Measurements from ENCODE around the gene TSEN15. TPM values are rescaled to one million over a fixed set of nuclear protein-coding genes. Genes with fewer than 3 reads are reported as not detected.
"Not testable (repeated sequence)": the region's sequence is repeated elsewhere in the genome, so short reads cannot be mapped to it uniquely, and the experiment has no call there.

The TSEN15 gene
- total RNA-seq, 4 donors from 2014 or later: 14.8 to 24.7 (median 21.3) TPM

DNA sequence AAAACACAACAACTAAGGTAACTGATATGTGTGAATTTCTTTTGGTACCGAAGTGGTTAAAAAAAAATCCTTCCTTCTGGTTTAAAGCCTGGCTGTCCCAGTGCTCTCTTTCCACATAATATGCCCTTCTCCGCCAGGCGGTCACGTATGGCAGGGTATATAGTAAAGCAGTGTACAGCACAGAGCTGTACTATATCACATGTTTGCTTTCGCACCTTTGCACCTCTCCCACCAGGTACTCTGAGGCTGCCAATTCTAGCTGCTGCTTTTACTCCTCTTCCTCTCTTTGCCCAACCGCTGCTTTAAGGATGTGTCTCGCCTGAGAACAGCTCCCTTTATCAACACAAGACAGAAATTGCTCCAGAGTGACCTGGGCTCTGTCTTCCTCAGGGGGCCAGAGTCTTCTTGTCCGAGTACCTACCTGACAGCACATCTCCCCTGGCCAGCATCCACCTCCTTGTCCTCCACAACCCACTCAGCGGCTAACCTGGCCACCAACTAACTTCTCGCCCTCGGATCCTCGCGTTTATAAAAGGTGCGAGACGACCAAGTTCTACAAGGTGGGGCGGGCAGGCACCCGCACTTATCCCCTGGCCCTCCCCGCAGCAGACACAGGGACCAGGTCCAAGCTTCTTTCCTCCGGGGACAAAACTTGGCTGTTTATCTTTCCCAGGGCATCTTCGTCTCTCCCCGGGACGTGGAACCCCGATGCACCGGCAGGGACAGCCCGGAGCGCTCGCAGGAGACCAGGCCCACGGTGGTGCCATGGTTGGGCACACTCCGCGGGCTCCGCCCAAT, 15.6 kb upstream of the TSEN15 start:
- WGBS: 29% methylated on average over 31 of the region's 31 CpGs
- H3K9me3 ChIP-seq: no peaks in the 10 kb centered on the region
- H3K4me3 ChIP-seq: peak overlapping the region; percentile 82
- no peaks in the 10 kb centered on the region for H3K36me3 ChIP-seq
- H3K27me3 ChIP-seq: peaks cover 38% of the 10 kb centered on the region
- TF ChIP-seq POLR2A (IDR thresholded peaks at IDR 0.05) (no peak), EP300 (IDR thresholded peaks at IDR 0.05) (no peak), POLR2AphosphoS5 (IDR thresholded peaks at IDR 0.05) (no peak)
- TF ChIP-seq, protein P1, sequence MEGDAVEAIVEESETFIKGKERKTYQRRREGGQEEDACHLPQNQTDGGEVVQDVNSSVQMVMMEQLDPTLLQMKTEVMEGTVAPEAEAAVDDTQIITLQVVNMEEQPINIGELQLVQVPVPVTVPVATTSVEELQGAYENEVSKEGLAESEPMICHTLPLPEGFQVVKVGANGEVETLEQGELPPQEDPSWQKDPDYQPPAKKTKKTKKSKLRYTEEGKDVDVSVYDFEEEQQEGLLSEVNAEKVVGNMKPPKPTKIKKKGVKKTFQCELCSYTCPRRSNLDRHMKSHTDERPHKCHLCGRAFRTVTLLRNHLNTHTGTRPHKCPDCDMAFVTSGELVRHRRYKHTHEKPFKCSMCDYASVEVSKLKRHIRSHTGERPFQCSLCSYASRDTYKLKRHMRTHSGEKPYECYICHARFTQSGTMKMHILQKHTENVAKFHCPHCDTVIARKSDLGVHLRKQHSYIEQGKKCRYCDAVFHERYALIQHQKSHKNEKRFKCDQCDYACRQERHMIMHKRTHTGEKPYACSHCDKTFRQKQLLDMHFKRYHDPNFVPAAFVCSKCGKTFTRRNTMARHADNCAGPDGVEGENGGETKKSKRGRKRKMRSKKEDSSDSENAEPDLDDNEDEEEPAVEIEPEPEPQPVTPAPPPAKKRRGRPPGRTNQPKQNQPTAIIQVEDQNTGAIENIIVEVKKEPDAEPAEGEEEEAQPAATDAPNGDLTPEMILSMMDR (IDR thresholded peaks at IDR 0.05): no peak
- H3K27ac ChIP-seq: no peak overlapping the region
- peaks cover 22% of the 10 kb centered on the region for H3K4me1 ChIP-seq
- no peak for DNase-seq (ENCODE audit: low spot score in 2 of 2)

DNA sequence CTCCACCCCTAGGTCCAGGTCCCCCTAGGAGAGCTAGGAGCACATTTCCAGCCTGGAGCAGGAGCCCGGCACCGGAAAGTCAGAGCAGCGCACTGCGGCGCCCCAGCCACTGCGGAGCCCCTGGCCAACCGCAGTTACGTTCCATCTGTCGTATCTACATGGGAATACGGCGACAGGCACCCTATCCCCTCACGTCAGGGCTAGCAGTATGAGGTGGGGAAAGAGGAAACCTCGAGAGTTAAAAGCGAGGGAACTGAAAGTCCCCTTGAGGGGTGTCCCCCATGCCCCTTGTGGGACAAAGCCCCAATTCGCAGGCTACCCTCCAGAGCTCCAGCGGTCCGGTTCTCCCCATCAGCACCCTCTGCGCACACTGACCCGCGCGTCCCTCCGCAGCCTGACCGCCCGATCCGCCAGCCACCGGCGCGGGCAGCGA, 15.0 kb upstream of the TSEN15 start:
- H3K36me3 ChIP-seq: no peaks in the 10 kb centered on the region
- peaks cover 22% of the 10 kb centered on the region for H3K4me1 ChIP-seq
- H3K9me3 ChIP-seq: no peaks in the 10 kb centered on the region
- H3K27me3 ChIP-seq: peaks cover 38% of the 10 kb centered on the region
- DNase-seq (ENCODE audit: low spot score in 2 of 2): peak in 1 of 2 donors; percentile 60
- H3K27ac ChIP-seq: no peak overlapping the region
- peak overlapping the region; percentile 82 for H3K4me3 ChIP-seq
- no peak for TF ChIP-seq POLR2A (IDR thresholded peaks at IDR 0.05)
- no peak for TF ChIP-seq POLR2AphosphoS5 (IDR thresholded peaks at IDR 0.05)
- no peak for TF ChIP-seq EP300 (IDR thresholded peaks at IDR 0.05)
- TF ChIP-seq, protein P1 (IDR thresholded peaks at IDR 0.05): no peak
- 2% methylated on average over 13 of the region's 29 CpGs for WGBS

DNA sequence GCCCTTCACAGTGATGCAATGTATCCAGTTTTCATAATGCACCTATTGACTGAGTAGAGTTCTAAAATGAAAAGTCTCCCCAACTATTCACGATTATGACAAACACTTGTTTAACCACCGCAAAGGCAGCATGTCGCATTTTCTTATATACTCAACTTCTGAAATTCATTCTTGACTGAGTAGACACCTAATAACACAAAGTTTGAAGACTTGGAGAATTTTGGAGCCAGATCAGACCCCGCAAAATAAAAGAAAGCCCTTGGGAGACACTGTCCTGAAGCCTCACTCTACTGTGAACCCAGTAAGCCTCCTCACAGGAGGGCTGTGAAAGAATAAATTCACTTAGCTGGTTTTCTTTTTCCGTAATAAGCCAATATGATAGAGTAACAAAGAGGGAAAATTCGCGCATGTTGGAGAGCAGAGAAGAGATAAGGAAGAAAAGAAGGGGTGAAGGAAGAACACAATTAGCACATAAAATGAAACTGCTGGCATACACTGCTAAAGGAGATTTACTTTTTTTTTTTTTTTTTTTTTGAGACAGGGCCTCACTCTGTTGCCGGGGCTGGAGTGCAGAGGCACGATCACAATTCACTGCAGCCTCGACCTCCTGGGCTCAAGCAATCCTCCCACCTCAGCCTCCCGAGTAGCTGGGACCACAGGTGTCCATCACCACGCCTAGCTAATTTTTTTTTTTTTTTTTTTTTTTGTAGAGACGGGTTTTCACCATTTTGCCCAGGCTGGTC, 13.5 kb upstream of the TSEN15 start:
- Histone ChIP-seq H3K27me3 (peaks cover 38% of the 10 kb centered on the region), H3K36me3 (no peaks in the 10 kb centered on the region), H3K4me1 (peaks cover 22% of the 10 kb centered on the region), H3K4me3 (peak overlapping the region; percentile 82), H3K27ac (no peak overlapping the region), H3K9me3 (no peaks in the 10 kb centered on the region)
- TF ChIP-seq EP300 (IDR thresholded peaks at IDR 0.05): no peak
- TF ChIP-seq POLR2A (IDR thresholded peaks at IDR 0.05): no peak
- TF ChIP-seq, protein P1 (IDR thresholded peaks at IDR 0.05): no peak
- no peak for TF ChIP-seq POLR2AphosphoS5 (IDR thresholded peaks at IDR 0.05)
- whole genome bisulfite sequencing: 87% methylated on average over 13 of the region's 13 CpGs
- no peak for DNase-seq (ENCODE audit: low spot score in 2 of 2)

DNA sequence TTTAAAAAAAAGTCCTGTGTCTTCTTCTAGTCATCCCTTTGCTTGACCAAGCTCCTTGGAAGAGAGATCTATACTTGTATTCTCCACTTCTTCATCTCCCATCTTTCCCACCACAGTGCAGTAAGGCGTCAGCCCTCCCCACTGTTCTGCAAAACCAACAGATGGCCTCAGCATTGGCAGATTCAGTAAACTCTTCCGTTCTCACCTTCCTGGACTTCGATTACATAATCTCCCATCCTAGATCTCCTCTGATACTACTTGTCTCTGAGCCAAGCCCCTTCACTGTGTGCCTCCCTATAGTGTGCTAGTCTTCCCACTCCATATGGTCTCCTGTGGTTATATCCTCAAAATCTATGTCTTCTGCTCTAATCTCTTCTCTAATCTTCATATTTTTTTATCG, 12.4 kb upstream of the TSEN15 start:
- DNase-seq (ENCODE audit: low spot score in 2 of 2): no peak
- Histone ChIP-seq H3K4me1 (peaks cover 22% of the 10 kb centered on the region), H3K9me3 (no peaks in the 10 kb centered on the region), H3K27me3 (peaks cover 38% of the 10 kb centered on the region), H3K36me3 (no peaks in the 10 kb centered on the region), H3K4me3 (no peak overlapping the region), H3K27ac (no peak overlapping the region)
- TF ChIP-seq, protein P1 (IDR thresholded peaks at IDR 0.05): no peak
- TF ChIP-seq POLR2A (IDR thresholded peaks at IDR 0.05) (no peak), EP300 (IDR thresholded peaks at IDR 0.05) (no peak), POLR2AphosphoS5 (IDR thresholded peaks at IDR 0.05) (no peak)
- whole genome bisulfite sequencing: 80% methylated on average over 4 of the region's 4 CpGs

DNA sequence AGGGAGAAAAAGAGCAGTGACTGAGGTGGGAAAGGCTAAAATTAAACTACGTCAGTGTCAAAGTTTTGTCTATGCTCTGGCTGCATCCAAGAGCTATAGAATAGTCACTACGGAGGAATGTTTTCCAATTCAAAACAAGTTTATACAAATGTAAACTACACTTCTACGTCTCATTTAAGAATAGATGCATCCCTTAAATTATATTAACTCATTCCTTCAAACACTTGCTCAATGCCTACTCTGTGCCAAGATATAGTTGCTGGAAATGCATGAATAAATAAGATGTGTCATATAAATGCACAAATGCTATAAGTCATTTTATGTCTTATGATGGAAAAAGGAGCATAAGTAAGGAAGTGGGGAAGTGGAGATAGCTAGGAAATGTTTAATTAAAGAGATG, 9.8 kb upstream of the TSEN15 start:
- no peak for DNase-seq (ENCODE audit: low spot score in 2 of 2)
- H3K36me3 ChIP-seq: no peaks in the 10 kb centered on the region
- H3K4me3 ChIP-seq: no peak overlapping the region
- TF ChIP-seq EP300 (IDR thresholded peaks at IDR 0.05) (no peak), POLR2AphosphoS5 (IDR thresholded peaks at IDR 0.05) (no peak), POLR2A (IDR thresholded peaks at IDR 0.05) (no peak)
- TF ChIP-seq, protein P1 (IDR thresholded peaks at IDR 0.05): no peak
- H3K9me3 ChIP-seq: no peaks in the 10 kb centered on the region
- peaks cover 22% of the 10 kb centered on the region for H3K27me3 ChIP-seq
- WGBS: 80% methylated on average over 3 of the region's 3 CpGs
- H3K27ac ChIP-seq: no peak overlapping the region
- peaks cover 13% of the 10 kb centered on the region for H3K4me1 ChIP-seq

DNA sequence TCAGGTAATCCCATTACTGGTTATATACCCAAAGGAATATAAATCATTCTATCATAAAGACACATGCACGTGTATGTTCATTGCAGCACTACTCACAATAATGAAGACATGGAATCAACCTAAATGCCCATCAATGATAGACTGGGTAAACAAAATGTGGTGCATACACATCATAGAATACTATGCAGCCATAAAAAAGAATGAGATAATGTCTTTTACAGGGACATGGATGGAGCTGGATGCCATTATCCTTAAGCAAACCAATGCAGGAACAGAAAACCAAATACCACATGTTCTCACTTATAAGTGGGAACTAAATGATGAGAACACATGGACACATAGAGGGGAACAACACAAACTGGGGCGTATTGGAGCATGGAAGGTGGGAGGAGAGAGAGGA, 8.2 kb upstream of the TSEN15 start:
- H3K27ac ChIP-seq; DNase-seq (ENCODE audit: low spot score in 2 of 2); H3K36me3 ChIP-seq; H3K4me3 ChIP-seq; H3K4me1 ChIP-seq; H3K9me3 ChIP-seq: not testable (repeated sequence)
- WGBS: 90% methylated on average over 2 of the region's 2 CpGs
- peaks cover 15% of the 10 kb centered on the region for H3K27me3 ChIP-seq

Measured in suprapubic skin (tissue), 4 donors.